Liver (tissue), 9 donors: Measurements from ENCODE around the gene HGD. TPM values are rescaled to one million over a fixed set of nuclear protein-coding genes. Genes with fewer than 3 reads are reported as not detected.

ENCODE experiments used
- DNase-seq: peaks from one replicate; pipeline ENCODE4 v3.0.0-alpha.2; 2017; ENCODE audit warnings: low spot score
- H3K27ac ChIP-seq, 2 donors: one replicate each; pipeline ENCODE4 v1.7.0; 2013; ENCODE audit warnings: inconsistent platforms in 2 of 2, low read length in 2 of 2, control low read depth in 1 of 2, low read depth in 1 of 2, mild to moderate bottlenecking in 1 of 2
- H3K27me3 ChIP-seq, 4 donors: one replicate each; pipeline versions ENCODE4 v1.6.1 to v1.7.0; 2013; ENCODE audit warnings: low read length in 3 of 4, inconsistent platforms in 1 of 4, mild to moderate bottlenecking in 1 of 4, moderate library complexity in 1 of 4; ENCODE audit not compliant: control insufficient read depth in 4 of 4, insufficient read depth in 4 of 4
- H3K36me3 ChIP-seq, 4 donors: one replicate each; pipeline versions ENCODE4 v1.6.1 to v1.7.0; 2013; ENCODE audit warnings: low read length in 3 of 4, mild to moderate bottlenecking in 3 of 4, low read depth in 1 of 4, moderate library complexity in 1 of 4; ENCODE audit not compliant: control insufficient read depth in 4 of 4, insufficient read depth in 3 of 4
- H3K4me1 ChIP-seq, 4 donors: one replicate each; pipeline versions ENCODE4 v1.6.1 to v1.7.0; 2013; ENCODE audit warnings: low read length in 3 of 4, mild to moderate bottlenecking in 3 of 4, moderate library complexity in 1 of 4; ENCODE audit not compliant: control insufficient read depth in 4 of 4, insufficient read depth in 4 of 4
- H3K4me3 ChIP-seq, 3 donors: one replicate each; pipeline versions ENCODE4 v1.6.1 to v1.7.0; 2013; ENCODE audit warnings: low read length in 3 of 3, control low read depth in 1 of 3, low read depth in 1 of 3, mild to moderate bottlenecking in 1 of 3
- H3K9ac ChIP-seq, 2 donors: one replicate each; pipeline ENCODE4 v1.7.0; 2013; ENCODE audit warnings: low read length in 2 of 2, mild to moderate bottlenecking in 2 of 2, moderate library complexity in 2 of 2, control low read depth in 1 of 2, low read depth in 1 of 2
- H3K9me3 ChIP-seq, 4 donors: one replicate each; pipeline versions ENCODE4 v1.6.1 to v1.7.0; 2013; ENCODE audit warnings: low read length in 3 of 4; ENCODE audit not compliant: control insufficient read depth in 4 of 4
- CTCF ChIP-seq: fragments of 150-350 bp; IDR thresholded peaks from 2 replicates; pipeline ENCODE4 v1.5.1; 2017; ENCODE audit warnings: improper control_type of control experiment, low read depth, low read length; ENCODE audit not compliant: missing input control
- EGR1 ChIP-seq, 2 donors: IDR thresholded peaks; 2 replicates each; pipeline ENCODE4 v1.6.1; 2016 to 2018; ENCODE audit warnings: antibody characterized with exemption in 2 of 2, low read depth in 2 of 2
- FOXA1 ChIP-seq: IDR thresholded peaks from 2 replicates; pipeline ENCODE4 v1.6.1; 2016; ENCODE audit warnings: antibody characterized with exemption
- FOXA2 ChIP-seq: IDR thresholded peaks from 2 replicates; pipeline ENCODE4 v1.6.1; 2016; ENCODE audit warnings: antibody characterized with exemption
- GABPA ChIP-seq, 2 donors: IDR thresholded peaks in 1 of 2; conservative IDR thresholded peaks in 1 of 2; 2 replicates each; pipeline ENCODE4 v1.6.1; 2016; ENCODE audit warnings: antibody characterized with exemption in 2 of 2, mild to moderate bottlenecking in 1 of 2, moderate library complexity in 1 of 2
- HNF4A ChIP-seq, 2 donors: conservative IDR thresholded peaks; 2 replicates each; pipeline ENCODE4 v1.6.1; 2016; ENCODE audit warnings: antibody characterized with exemption in 2 of 2, mild to moderate bottlenecking in 2 of 2
- HNF4G ChIP-seq: IDR thresholded peaks from 2 replicates; pipeline ENCODE4 v1.6.1; 2016; ENCODE audit warnings: antibody characterized with exemption
- JUND ChIP-seq, 2 donors: IDR thresholded peaks; 2 replicates each; pipeline ENCODE4 v1.6.1; 2016; ENCODE audit warnings: antibody characterized with exemption in 2 of 2
- MAX ChIP-seq: IDR thresholded peaks from 2 replicates; pipeline ENCODE4 v1.6.1; 2016; ENCODE audit warnings: antibody characterized with exemption
- RAD21 ChIP-seq, 2 donors: IDR thresholded peaks; 2 replicates each; pipeline ENCODE4 v1.6.1; 2016; ENCODE audit warnings: antibody characterized with exemption in 2 of 2, mild to moderate bottlenecking in 2 of 2
- REST ChIP-seq: IDR thresholded peaks from 2 replicates; pipeline ENCODE4 v1.6.1; 2016; ENCODE audit warnings: antibody characterized with exemption, mild to moderate bottlenecking
- RXRA ChIP-seq, 2 donors: IDR thresholded peaks; 2 replicates each; pipeline ENCODE4 v1.6.1; 2017 to 2018; ENCODE audit warnings: antibody characterized with exemption in 2 of 2, mild to moderate bottlenecking in 1 of 2
- SP1 ChIP-seq: IDR thresholded peaks from 2 replicates; pipeline ENCODE4 v1.6.1; 2018; ENCODE audit warnings: antibody characterized with exemption, mild to moderate bottlenecking
- TAF1 ChIP-seq: conservative IDR thresholded peaks from 2 replicates; pipeline ENCODE4 v1.6.1; 2016; ENCODE audit warnings: antibody characterized with exemption, mild to moderate bottlenecking
- YY1 ChIP-seq: IDR thresholded peaks from 2 replicates; pipeline ENCODE4 v1.6.1; 2016; ENCODE audit warnings: antibody characterized with exemption, mild to moderate bottlenecking
- ZBTB33 ChIP-seq: IDR thresholded peaks from 2 replicates; pipeline ENCODE4 v1.6.1; 2016; ENCODE audit warnings: antibody characterized with exemption
- WGBS: extraction: QIAGEN DNeasy Blood & Tissue Kit; methylation state at CpG from one replicate; pipeline ENCODE4 v1.1.7; 2013; 5-methylcytosine and 5-hydroxymethylcytosine counted together
- polyA plus RNA-seq, 2 donors: library from polyadenylated mRNA; stranded (reverse) in 1 of 2; unstranded in 1 of 2; fragments of 200-250 nt in 1 of 2; fragments of >200 nt in 1 of 2; fragmentation: Nextera tagmentation in 1 of 2; extraction: Ambion mirVana in 1 of 2; gene quantifications; one replicate each; pipeline versions ENCODE4 v1.2.1 to v1.2.3, GENCODE V29; 2013 to 2015
- total RNA-seq, 2 donors: library from RNA; depleted of rRNA; stranded (reverse); fragments of >200 nt; gene quantifications; one replicate each; pipeline ENCODE4 v1.2.3, GENCODE V29; 2014
- donor health status: healthy.
- donor health status: healthy.
- donor health status: healthy.
- donor health status: healthy.
- donor health status: healthy.

Gene HGD
- total and polyA plus RNA-seq, 4 donors, result 83.5 to 326 (median 246) TPM

GRCh38 chr3:120604784-120605183 is 77.3 kb downstream of the HGD start:
- Histone ChIP-seq H3K27ac (no peak overlapping the region), H3K4me3 (no peak overlapping the region), H3K27me3 (no peaks in the 10 kb centered on the region), H3K36me3 (peaks cover 0 to 24% (median 20%) of the 10 kb centered on the region in 4 donors), H3K9ac (no peak overlapping the region), H3K9me3 (no peaks in the 10 kb centered on the region), H3K4me1 (no peaks in the 10 kb centered on the region)
- no peak for DNase-seq
- TF ChIP-seq HNF4A (conservative IDR thresholded peaks at IDR 0.05), result no peak
- no peak for TF ChIP-seq RAD21 (IDR thresholded peaks at IDR 0.05)
- no peak for TF ChIP-seq YY1
- TF ChIP-seq ZBTB33, result no peak

- Histone ChIP-seq H3K27me3 (no peaks in the 10 kb centered on the region), H3K9ac (no peak overlapping the region), H3K4me3 (no peak overlapping the region), H3K9me3 (no peaks in the 10 kb centered on the region), H3K27ac (no peak overlapping the region), H3K36me3 (peaks cover 0 to 28% (median 20%) of the 10 kb centered on the region in 4 donors), H3K4me1 (peaks cover 0 to under 1% (median 0%) of the 10 kb centered on the region in 4 donors)
- no peak for DNase-seq
- TF ChIP-seq FOXA1, result no peak
- no peak for TF ChIP-seq RXRA (IDR thresholded peaks at IDR 0.05)
- no peak for TF ChIP-seq YY1
- no peak for TF ChIP-seq ZBTB33
- no peak for TF ChIP-seq EGR1 (IDR thresholded peaks at IDR 0.05; ENCODE audit: low read depth in 2 of 2)
- no peak for TF ChIP-seq RAD21 (IDR thresholded peaks at IDR 0.05)
- no peak for TF ChIP-seq GABPA (IDR thresholded peaks at IDR 0.05 in 1 of 2, conservative IDR thresholded peaks at IDR 0.05 in 1 of 2)
- TF ChIP-seq HNF4A (conservative IDR thresholded peaks at IDR 0.05), result no peak
- TF ChIP-seq CTCF, result no peak
- no peak for TF ChIP-seq JUND (IDR thresholded peaks at IDR 0.05)
- no peak for TF ChIP-seq HNF4G
- TF ChIP-seq FOXA2, result no peak
- no peak for TF ChIP-seq TAF1
Observed at GRCh38 chr3:120604382-120604781, 77.7 kb downstream of the HGD start.

GRCh38 chr3:120602682-120603081 is 79.4 kb downstream of the HGD start:
- no peak overlapping the region for H3K4me3 ChIP-seq
- no peak for DNase-seq
- WGBS, result 98% methylated on average over 2 of the region's 2 CpGs
- no peak overlapping the region for H3K9ac ChIP-seq
- H3K4me1 ChIP-seq, result peaks cover 0 to 8% (median 4%) of the 10 kb centered on the region in 4 donors
- no peaks in the 10 kb centered on the region for H3K27me3 ChIP-seq
- H3K9me3 ChIP-seq, result no peaks in the 10 kb centered on the region
- no peak overlapping the region for H3K27ac ChIP-seq
- peaks cover 0 to 36% (median 24%) of the 10 kb centered on the region in 4 donors for H3K36me3 ChIP-seq
- no peak for TF ChIP-seq CTCF
- no peak for TF ChIP-seq REST
- no peak for TF ChIP-seq MAX
- TF ChIP-seq SP1, result no peak
- TF ChIP-seq JUND (IDR thresholded peaks at IDR 0.05), result no peak
- no peak for TF ChIP-seq HNF4G
